ENCODE measurements around the gene HLA-DRA. TPM values are rescaled to one million over a fixed set of nuclear protein-coding genes. Genes with fewer than 3 reads are reported as not detected.

Gene HLA-DRA
- total RNA-seq, 4 donors from 2014 or later: 93.9 to 223 (median 113) TPM

DNA sequence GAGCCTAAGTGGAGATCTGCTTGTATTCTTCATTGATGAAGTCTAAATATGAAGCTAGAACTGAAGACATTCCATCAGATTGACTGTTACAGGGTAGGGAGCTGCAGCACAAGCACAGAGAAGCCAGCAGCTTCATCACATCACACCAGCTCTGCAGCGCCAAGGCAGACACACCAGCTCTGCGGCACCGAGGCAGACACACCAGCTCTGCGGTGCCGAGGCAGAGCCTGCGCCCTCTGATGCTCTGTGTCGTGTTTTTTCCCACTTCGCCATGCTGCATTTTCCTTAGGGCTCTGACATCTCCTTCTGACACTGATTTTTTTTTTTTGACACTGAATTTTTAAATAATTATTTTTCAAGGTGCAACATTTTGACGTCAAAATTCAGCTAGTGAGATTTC lies 33.5 kb upstream of the HLA-DRA start:
- TF ChIP-seq, protein P1, sequence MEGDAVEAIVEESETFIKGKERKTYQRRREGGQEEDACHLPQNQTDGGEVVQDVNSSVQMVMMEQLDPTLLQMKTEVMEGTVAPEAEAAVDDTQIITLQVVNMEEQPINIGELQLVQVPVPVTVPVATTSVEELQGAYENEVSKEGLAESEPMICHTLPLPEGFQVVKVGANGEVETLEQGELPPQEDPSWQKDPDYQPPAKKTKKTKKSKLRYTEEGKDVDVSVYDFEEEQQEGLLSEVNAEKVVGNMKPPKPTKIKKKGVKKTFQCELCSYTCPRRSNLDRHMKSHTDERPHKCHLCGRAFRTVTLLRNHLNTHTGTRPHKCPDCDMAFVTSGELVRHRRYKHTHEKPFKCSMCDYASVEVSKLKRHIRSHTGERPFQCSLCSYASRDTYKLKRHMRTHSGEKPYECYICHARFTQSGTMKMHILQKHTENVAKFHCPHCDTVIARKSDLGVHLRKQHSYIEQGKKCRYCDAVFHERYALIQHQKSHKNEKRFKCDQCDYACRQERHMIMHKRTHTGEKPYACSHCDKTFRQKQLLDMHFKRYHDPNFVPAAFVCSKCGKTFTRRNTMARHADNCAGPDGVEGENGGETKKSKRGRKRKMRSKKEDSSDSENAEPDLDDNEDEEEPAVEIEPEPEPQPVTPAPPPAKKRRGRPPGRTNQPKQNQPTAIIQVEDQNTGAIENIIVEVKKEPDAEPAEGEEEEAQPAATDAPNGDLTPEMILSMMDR (IDR thresholded peaks at IDR 0.05): no peak
- TF ChIP-seq EP300 (IDR thresholded peaks at IDR 0.05) (no peak), POLR2A (IDR thresholded peaks at IDR 0.05; ENCODE audit: low read depth) (no peak)
- no peaks in the 10 kb centered on the region for H3K36me3 ChIP-seq
- intact Hi-C loops (cut with DNase I): no loop called here
- H3K9me3 ChIP-seq: no peaks in the 10 kb centered on the region
- no peak overlapping the region for H3K4me3 ChIP-seq
- DNase-seq (ENCODE audit: extremely low spot score): no peak
- peaks cover 0 to 69% (median 9%) of the 10 kb centered on the region in 4 donors for H3K27me3 ChIP-seq
- no peak overlapping the region for H3K27ac ChIP-seq (replicated peaks in 1 of 4)
- 77% methylated on average over 9 of the region's 9 CpGs for WGBS
- H3K4me1 ChIP-seq: no peaks in the 10 kb centered on the region

DNA sequence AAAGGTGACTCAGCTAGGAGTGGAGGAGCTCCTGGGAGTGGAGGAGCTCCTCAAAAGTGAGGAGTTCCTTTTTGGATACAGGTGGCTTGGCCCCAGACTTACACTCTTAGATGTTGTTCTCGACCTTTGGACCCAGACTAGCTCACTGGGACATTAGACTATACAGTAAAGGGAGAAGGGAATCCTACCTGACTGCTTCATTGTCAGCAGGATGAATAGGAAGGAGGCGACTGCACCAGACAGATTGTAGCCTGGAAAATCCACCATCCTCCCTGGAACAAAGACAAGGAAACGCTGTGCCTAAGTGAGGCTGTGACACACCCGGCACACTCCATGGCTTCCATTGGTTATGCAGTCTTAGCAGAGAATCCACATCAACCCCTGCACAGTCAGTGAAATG lies 32.8 kb upstream of the HLA-DRA start, which contains the start of gene BTNL2:
BTNL2 (minus strand) TSS at position 325 of the 400 bp plus-strand sequence; CDS start at position 267, 58 bp downstream.
- intact Hi-C loops (cut with DNase I): no loop called here
- Histone ChIP-seq H3K4me1 (no peaks in the 10 kb centered on the region), H3K27ac (replicated peaks in 1 of 4) (no peak within 1 kb of the TSS), H3K4me3 (no peak within 1 kb of the TSS), H3K9me3 (no peaks in the 10 kb centered on the region), H3K27me3 (peaks cover 0 to 70% (median 9%) of the 10 kb centered on the region in 4 donors), H3K36me3 (no peaks in the 10 kb centered on the region)
- no peak for DNase-seq (ENCODE audit: extremely low spot score)
- TF ChIP-seq, protein P1 (IDR thresholded peaks at IDR 0.05): no peak
- TF ChIP-seq POLR2AphosphoS5 (IDR thresholded peaks at IDR 0.05) (no peak), POLR2A (IDR thresholded peaks at IDR 0.05; ENCODE audit: low read depth) (no peak), EP300 (IDR thresholded peaks at IDR 0.05) (no peak)
- 65% methylated on average over 2 of the region's 4 CpGs for WGBS

DNA sequence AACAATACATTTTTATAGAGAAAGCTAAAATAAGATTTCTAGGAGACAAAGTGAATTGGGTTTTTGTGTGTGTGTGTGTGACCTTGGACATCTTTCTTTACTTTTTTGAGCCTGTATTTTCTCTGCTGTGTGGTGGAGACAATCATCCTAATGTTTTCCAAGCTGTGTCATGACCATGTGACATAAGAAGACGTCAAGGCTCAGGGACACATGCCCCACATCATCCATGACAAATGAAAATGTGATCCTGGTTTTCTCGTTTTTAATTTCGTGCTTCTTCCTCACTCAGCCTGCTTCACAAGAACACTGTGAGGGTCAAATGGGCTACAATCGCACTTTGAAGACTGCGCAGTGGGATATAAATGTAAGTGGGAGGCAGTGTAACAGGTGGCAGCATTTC lies 28.8 kb upstream of the HLA-DRA start:
- Histone ChIP-seq H3K4me1 (peaks cover 0 to 10% (median 6%) of the 10 kb centered on the region in 4 donors), H3K27me3 (peaks cover 0 to 81% (median 8%) of the 10 kb centered on the region in 4 donors), H3K4me3 (no peak overlapping the region), H3K27ac (replicated peaks in 1 of 4) (no peak overlapping the region), H3K9me3 (no peaks in the 10 kb centered on the region), H3K36me3 (no peaks in the 10 kb centered on the region)
- TF ChIP-seq POLR2A (IDR thresholded peaks at IDR 0.05; ENCODE audit: low read depth): no peak
- TF ChIP-seq, protein P1 (IDR thresholded peaks at IDR 0.05): no peak
- TF ChIP-seq EP300 (IDR thresholded peaks at IDR 0.05): no peak
- TF ChIP-seq POLR2AphosphoS5 (IDR thresholded peaks at IDR 0.05): no peak
- DNase-seq (ENCODE audit: extremely low spot score): no peak
- 43% methylated on average over 5 of the region's 5 CpGs for WGBS
- intact Hi-C loops (cut with DNase I): loop anchor here (5.0 kb wide), 2 partner anchors 164 to 456 kb away; no protein-coding TSS in a partner anchor

DNA sequence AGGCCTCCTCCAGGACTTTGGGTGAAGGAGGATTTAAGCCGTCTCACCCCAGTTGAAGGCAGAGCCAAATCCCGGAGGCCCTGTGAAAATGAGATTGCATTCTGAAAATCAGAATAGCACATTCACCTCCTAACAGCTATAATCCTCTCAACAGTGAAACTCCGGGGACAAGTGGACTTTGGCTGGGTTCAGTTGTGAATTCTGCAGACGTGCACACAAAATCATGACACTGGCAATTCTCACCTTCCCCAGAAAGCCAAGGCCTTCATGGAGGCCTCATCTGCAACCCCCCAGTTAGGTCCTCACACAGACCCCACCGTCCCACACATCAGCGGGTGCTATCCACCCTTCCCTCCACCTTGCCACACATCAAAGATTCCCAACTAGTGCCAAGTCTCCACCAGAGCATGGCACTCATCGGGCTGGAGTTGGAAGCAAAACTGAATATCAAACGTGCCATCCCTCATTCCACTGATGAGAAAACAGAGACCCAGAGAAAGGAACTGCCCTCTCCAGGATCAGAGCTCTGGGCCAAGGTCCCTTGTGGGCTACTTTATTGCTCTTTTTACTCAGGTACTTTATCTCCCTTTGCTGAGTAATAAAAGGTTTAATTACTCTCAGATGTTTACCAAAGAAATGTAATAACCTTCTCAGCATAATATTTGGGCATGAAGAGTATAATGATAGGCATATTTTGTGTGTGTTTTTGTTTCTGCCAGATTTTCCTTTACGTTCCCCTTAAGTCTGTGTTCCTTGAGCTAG lies 27.9 kb upstream of the HLA-DRA start:
- Histone ChIP-seq H3K4me1 (peaks cover 0 to 10% (median 7%) of the 10 kb centered on the region in 4 donors), H3K27me3 (peaks cover 0 to 80% (median 6%) of the 10 kb centered on the region in 4 donors), H3K27ac (replicated peaks in 1 of 4) (no peak overlapping the region), H3K9me3 (no peaks in the 10 kb centered on the region), H3K4me3 (no peak overlapping the region), H3K36me3 (no peaks in the 10 kb centered on the region)
- 73% methylated on average over 9 of the region's 9 CpGs for WGBS
- TF ChIP-seq, protein P1 (IDR thresholded peaks at IDR 0.05): no peak
- no peak for TF ChIP-seq POLR2A (IDR thresholded peaks at IDR 0.05; ENCODE audit: low read depth)
- no peak for TF ChIP-seq POLR2AphosphoS5 (IDR thresholded peaks at IDR 0.05)
- TF ChIP-seq EP300 (IDR thresholded peaks at IDR 0.05): no peak
- intact Hi-C loops (cut with DNase I): loop anchor here (5.0 kb wide), 2 partner anchors 164 to 456 kb away; no protein-coding TSS in a partner anchor
- DNase-seq (ENCODE audit: extremely low spot score): no peak

Data from esophagus muscularis mucosa (tissue), 4 donors.